Measurements from ENCODE around the gene BORCS5. TPM values are rescaled to one million over a fixed set of nuclear protein-coding genes. Genes with fewer than 3 reads are reported as not detected.

Gene BORCS5
- total RNA-seq, 1 experiment from 2014 or later = 13.9 TPM

GRCh38 chr12:12456637-12457036 lies 99.8 kb downstream of the BORCS5 start:
- no peak overlapping the region for H3K27ac Mint-ChIP-seq
- Histone ChIP-seq H3K14ac (ENCODE audit: insufficient read depth, low read length) (no peak overlapping the region), H3K4me2 (ENCODE audit: insufficient read depth, insufficient read length, low read length) (no peak overlapping the region)

More at GRCh38 chr12:12456637-12457036, 99.8 kb downstream of the BORCS5 start:
- H2BK15ac ChIP-seq (ENCODE audit: low read depth, low read length) = no peak overlapping the region
- H3K36me3 Mint-ChIP-seq (ENCODE audit: insufficient read depth in 1 of 3, low read depth in 3 of 3) = no peaks in the 10 kb centered on the region
- no peaks in the 10 kb centered on the region for H4K20me1 ChIP-seq (ENCODE audit: control insufficient read depth, insufficient read depth, insufficient read length)
- H2BK20ac ChIP-seq (ENCODE audit: low read depth, low read length, poor library complexity, severe bottlenecking) = no peak overlapping the region
- no peak overlapping the region for H3K18ac ChIP-seq (ENCODE audit: insufficient read length, low read depth, low read length)
- no peaks in the 10 kb centered on the region for H3K9me3 Mint-ChIP-seq
- H3K56ac ChIP-seq (ENCODE audit: insufficient read length, low read depth, low read length) = no peak overlapping the region
- TF ChIP-seq CTCF (conservative IDR thresholded peaks at IDR 0.05) = no peak
- no peak overlapping the region for H3K27ac ChIP-seq (ENCODE audit: insufficient read length, low read depth, low read length)
- H3K23ac ChIP-seq (ENCODE audit: insufficient read length, low read depth, low read length) = no peak overlapping the region
- H3K27me3 Mint-ChIP-seq (ENCODE audit: low read depth) = no peaks in the 10 kb centered on the region
- no peaks in the 10 kb centered on the region for H3K79me2 ChIP-seq (ENCODE audit: insufficient read depth, low read length)
- no peak overlapping the region for H2AK5ac ChIP-seq (ENCODE audit: insufficient read length, low read length)
- H3K4ac ChIP-seq (ENCODE audit: low read depth, low read length) = no peak overlapping the region
- no peak overlapping the region for H3K4me3 Mint-ChIP-seq
- no peaks in the 10 kb centered on the region for H3K27me3 ChIP-seq (ENCODE audit: insufficient read depth, low read length)
- no peak overlapping the region for H2BK120ac ChIP-seq (ENCODE audit: low read depth, low read length, poor library complexity, severe bottlenecking)
- H2BK12ac ChIP-seq (ENCODE audit: insufficient read length, low read depth, low read length) = no peak overlapping the region
- no peaks in the 10 kb centered on the region for H3K9me3 ChIP-seq (ENCODE audit: control insufficient read depth, low read depth, low read length)
- WGBS (ENCODE audit: extremely low coverage, insufficient read length, low lambda C conversion rate) = no CpG with 5 or more reads among the region's 5 CpGs
- H2BK5ac ChIP-seq (ENCODE audit: insufficient read length, low read length) = no peak overlapping the region
- H3T11ph ChIP-seq (ENCODE audit: low read length) = no peak overlapping the region
- H4K91ac ChIP-seq (ENCODE audit: insufficient read length, low read depth, low read length) = no peak overlapping the region
- H3K4me1 ChIP-seq (ENCODE audit: insufficient read depth, low read length) = no peaks in the 10 kb centered on the region
- H3K4me1 Mint-ChIP-seq = peaks cover 15 to 19% of the 10 kb centered on the region in 2 experiments; a peak in 3 of 4 replicates
- DNase-seq = no peak
- H4K5ac ChIP-seq (ENCODE audit: insufficient read length, low read depth, low read length) = no peak overlapping the region
- H3K79me1 ChIP-seq (ENCODE audit: insufficient read depth, low read depth, low read length, poor library complexity, severe bottlenecking) = no peaks in the 10 kb centered on the region
- no peak overlapping the region for H4K8ac ChIP-seq (replicated peaks; ENCODE audit: insufficient read length, low read depth, low read length)
- no peaks in the 10 kb centered on the region for H3K23me2 ChIP-seq (ENCODE audit: insufficient read length, low read depth, low read length, poor library complexity, severe bottlenecking)
- no peak overlapping the region for H2AFZ ChIP-seq (ENCODE audit: low read length)
- H3K9ac ChIP-seq (ENCODE audit: extremely low read depth, insufficient read length, low read length) = no peak overlapping the region

All from H9 (cell line).